IPS DF 6.9 (cell line): ENCODE measurements around the gene SLC24A4.

Experiments used
- DNase-seq: peaks from one replicate; pipeline ENCODE4 v3.0.0-alpha.2; 2013; ENCODE audit warnings: low read depth, low spot score
- H3K27ac ChIP-seq: one replicate; pipeline ENCODE4 v1.5.1; 2013; ENCODE audit warnings: low read length, control low read depth
- H3K27me3 ChIP-seq: 2 replicates; pipeline ENCODE4 v1.6.1; 2013; ENCODE audit warnings: mild to moderate bottlenecking, low read length; ENCODE audit not compliant: control insufficient read depth, insufficient read depth
- H3K36me3 ChIP-seq: 2 replicates; pipeline ENCODE4 v1.6.1; 2013; ENCODE audit warnings: low read length; ENCODE audit not compliant: control insufficient read depth, insufficient read depth
- H3K4me1 ChIP-seq: 2 replicates; pipeline ENCODE4 v1.6.1; 2013; ENCODE audit warnings: low read length; ENCODE audit not compliant: control insufficient read depth, insufficient read depth
- H3K4me3 ChIP-seq: 2 replicates; pipeline ENCODE4 v1.5.1; 2013; ENCODE audit warnings: mild to moderate bottlenecking, low read length
- H3K9me3 ChIP-seq: 2 replicates; pipeline ENCODE4 v1.6.1; 2013; ENCODE audit warnings: low read length, inconsistent platforms; ENCODE audit not compliant: control insufficient read depth, insufficient read depth
- WGBS: extraction: QIAGEN DNeasy Blood & Tissue Kit; methylation state at CpG from one replicate; pipeline ENCODE4 v1.1.7; 2013; ENCODE audit warnings: mixed read lengths, missing lambda C conversion rate; ENCODE audit not compliant: insufficient read length, insufficient coverage; 5-methylcytosine and 5-hydroxymethylcytosine counted together

SLC24A4 gene

GRCh38 chr14:92453691-92454090 is 130.7 kb downstream of the SLC24A4 start:
- WGBS = no CpG with 5 or more reads among the region's 8 CpGs
- no peaks in the 10 kb centered on the region for H3K27me3 ChIP-seq
- no peaks in the 10 kb centered on the region for H3K9me3 ChIP-seq
- no peaks in the 10 kb centered on the region for H3K4me1 ChIP-seq
- no peak overlapping the region for H3K4me3 ChIP-seq
- no peak for DNase-seq
- no peak overlapping the region for H3K27ac ChIP-seq
- H3K36me3 ChIP-seq = no peaks in the 10 kb centered on the region

- no peak overlapping the region for H3K27ac ChIP-seq
- no peak overlapping the region for H3K4me3 ChIP-seq
- no peaks in the 10 kb centered on the region for H3K27me3 ChIP-seq
- H3K36me3 ChIP-seq = no peaks in the 10 kb centered on the region
- no peaks in the 10 kb centered on the region for H3K4me1 ChIP-seq
- no peak for DNase-seq
- no CpG with 5 or more reads among the region's 2 CpGs for WGBS
- H3K9me3 ChIP-seq = no peaks in the 10 kb centered on the region
Measured at GRCh38 chr14:92455231-92455630, 132.3 kb downstream of the SLC24A4 start.

- no peaks in the 10 kb centered on the region for H3K4me1 ChIP-seq
- H3K27ac ChIP-seq = no peak overlapping the region
- H3K27me3 ChIP-seq = no peaks in the 10 kb centered on the region
- peak; percentile 66 for DNase-seq
- WGBS = no CpG with 5 or more reads among the region's 23 CpGs
- no peak overlapping the region for H3K4me3 ChIP-seq
- H3K36me3 ChIP-seq = no peaks in the 10 kb centered on the region
- H3K9me3 ChIP-seq = no peaks in the 10 kb centered on the region
Measured at GRCh38 chr14:92456215-92457015, 133.4 kb downstream of the SLC24A4 start.

GRCh38 chr14:92457016-92457565 is 134.1 kb downstream of the SLC24A4 start:
- Histone ChIP-seq H3K4me3 (no peak overlapping the region), H3K27ac (no peak overlapping the region), H3K36me3 (no peaks in the 10 kb centered on the region), H3K9me3 (no peaks in the 10 kb centered on the region), H3K4me1 (no peaks in the 10 kb centered on the region), H3K27me3 (no peaks in the 10 kb centered on the region)
- DNase-seq = no peak
- WGBS = no CpG with 5 or more reads among the region's 5 CpGs

- Histone ChIP-seq H3K4me1 (no peaks in the 10 kb centered on the region), H3K27ac (no peak overlapping the region), H3K27me3 (no peaks in the 10 kb centered on the region), H3K4me3 (no peak overlapping the region), H3K36me3 (no peaks in the 10 kb centered on the region), H3K9me3 (no peaks in the 10 kb centered on the region)
- no CpG with 5 or more reads among the region's 17 CpGs for WGBS
- DNase-seq = no peak
Measured at GRCh38 chr14:92458136-92459029, 135.4 kb downstream of the SLC24A4 start.

GRCh38 chr14:92459030-92459949 is 136.3 kb downstream of the SLC24A4 start:
- H3K4me3 ChIP-seq = no peak overlapping the region
- DNase-seq = no peak
- H3K27ac ChIP-seq = no peak overlapping the region
- H3K9me3 ChIP-seq = no peaks in the 10 kb centered on the region
- no peaks in the 10 kb centered on the region for H3K27me3 ChIP-seq
- no peaks in the 10 kb centered on the region for H3K36me3 ChIP-seq
- H3K4me1 ChIP-seq = no peaks in the 10 kb centered on the region
- WGBS = no CpG with 5 or more reads among the region's 18 CpGs

- WGBS = no CpG with 5 or more reads among the region's 12 CpGs
- H3K27me3 ChIP-seq = no peaks in the 10 kb centered on the region
- no peaks in the 10 kb centered on the region for H3K36me3 ChIP-seq
- no peak overlapping the region for H3K27ac ChIP-seq
- H3K9me3 ChIP-seq = no peaks in the 10 kb centered on the region
- H3K4me3 ChIP-seq = no peak overlapping the region
- DNase-seq = no peak
- H3K4me1 ChIP-seq = no peaks in the 10 kb centered on the region
Measured at GRCh38 chr14:92459950-92460421, 137.0 kb downstream of the SLC24A4 start.

DNA sequence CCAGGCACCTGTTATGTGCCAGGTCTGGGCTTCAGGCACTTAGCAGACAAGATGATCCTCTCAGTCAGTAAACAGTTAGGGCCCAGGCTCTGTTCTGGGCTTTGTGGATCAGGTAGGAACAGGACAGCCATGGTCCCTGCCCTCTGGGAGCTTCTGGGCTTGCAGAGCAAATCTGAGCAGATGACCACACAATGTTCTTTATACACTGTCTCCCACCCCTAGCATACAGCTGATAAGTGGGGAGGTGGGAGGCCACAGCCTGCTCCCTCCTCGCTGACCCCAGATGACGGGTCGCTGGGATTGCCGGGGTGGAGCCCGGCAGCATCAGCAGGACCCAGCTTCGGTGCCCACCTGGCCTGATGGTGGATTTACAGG is 137.6 kb downstream of the SLC24A4 start:
- H3K27me3 ChIP-seq = no peaks in the 10 kb centered on the region
- H3K4me1 ChIP-seq = no peaks in the 10 kb centered on the region
- H3K27ac ChIP-seq = no peak overlapping the region
- DNase-seq = no peak
- WGBS = no CpG with 5 or more reads among the region's 6 CpGs
- no peak overlapping the region for H3K4me3 ChIP-seq
- H3K36me3 ChIP-seq = no peaks in the 10 kb centered on the region
- no peaks in the 10 kb centered on the region for H3K9me3 ChIP-seq

DNA sequence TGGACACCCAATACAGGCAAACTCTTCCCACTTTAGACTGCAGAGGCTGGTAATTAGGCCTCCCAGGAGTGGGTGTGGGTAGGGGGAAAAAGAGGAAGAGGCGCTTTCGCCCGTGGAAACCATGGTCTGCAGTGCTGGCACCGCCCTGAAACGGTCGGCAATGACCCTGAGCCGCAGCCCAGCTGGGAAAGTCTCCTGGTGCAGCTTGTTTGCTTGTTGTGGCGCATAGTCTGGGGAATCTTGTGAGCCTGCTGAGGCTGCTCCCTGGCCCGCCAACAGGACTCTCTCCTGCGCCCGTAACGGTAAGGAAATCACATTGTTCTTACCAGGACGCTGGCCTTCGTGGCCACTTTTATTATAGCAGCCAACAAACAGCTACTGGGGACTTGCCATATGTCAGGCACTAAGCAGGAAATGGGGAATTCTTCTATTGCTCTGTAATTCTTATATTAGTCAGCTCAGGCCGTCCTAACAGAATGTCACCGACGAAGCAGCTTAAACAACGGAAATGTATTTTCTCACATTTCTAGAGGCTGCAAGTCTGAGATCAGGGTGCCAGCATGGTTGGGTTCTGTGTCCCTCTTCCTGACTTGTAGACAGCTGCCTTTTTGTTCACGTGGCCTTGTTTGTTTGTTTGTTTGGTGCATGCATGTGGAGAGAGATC is 138.1 kb downstream of the SLC24A4 start:
- Histone ChIP-seq H3K4me3 (no peak overlapping the region), H3K27me3 (no peaks in the 10 kb centered on the region), H3K27ac (no peak overlapping the region), H3K36me3 (no peaks in the 10 kb centered on the region), H3K9me3 (no peaks in the 10 kb centered on the region), H3K4me1 (no peaks in the 10 kb centered on the region)
- DNase-seq = no peak
- no CpG with 5 or more reads among the region's 19 CpGs for WGBS
